Psoas muscle (tissue), 8 donors: ENCODE data around the gene ARFRP1. TPM values are rescaled to one million over a fixed set of nuclear protein-coding genes. Genes with fewer than 3 reads are reported as not detected.

Experiments
- ATAC-seq, 4 donors: fragments of 200-7000 bp; cut with Tn5 transposase; one replicate each; pipeline ENCODE4 v1.9.1; 2020; ENCODE audit warnings: moderate library complexity in 3 of 4, mild to moderate bottlenecking in 2 of 4
- DNase-seq, 2 donors: peaks; one replicate each; pipeline ENCODE4 v3.0.0-alpha.2; 2020
- H3K27ac ChIP-seq: fragments of 200-600 bp; one replicate; pipeline ENCODE4 v1.8.0; 2022
- H3K27me3 ChIP-seq, 3 donors: fragments of 200-600 bp in 1 of 3; one replicate each; pipeline versions ENCODE4 v1.6.1 to v1.8.0; 2013 to 2022; ENCODE audit warnings: low read length in 2 of 3, mild to moderate bottlenecking in 2 of 3, moderate library complexity in 1 of 3; ENCODE audit not compliant: insufficient read depth in 3 of 3
- H3K36me3 ChIP-seq, 2 donors: fragments of 200-600 bp in 1 of 2; one replicate each; pipeline versions ENCODE4 v1.6.1 to v1.8.0; 2013 to 2022; ENCODE audit warnings: low read depth in 1 of 2, mild to moderate bottlenecking in 1 of 2, moderate library complexity in 1 of 2; ENCODE audit not compliant: insufficient read depth in 1 of 2
- H3K4me1 ChIP-seq: fragments of 200-600 bp; one replicate; pipeline ENCODE4 v1.8.0; 2022
- H3K4me3 ChIP-seq: fragments of 200-600 bp; one replicate; pipeline ENCODE4 v1.8.0; 2022; ENCODE audit warnings: mild to moderate bottlenecking
- H3K9me3 ChIP-seq: fragments of 200-600 bp; one replicate; pipeline ENCODE4 v1.8.0; 2022
- CTCF ChIP-seq: fragments of 200-600 bp; IDR thresholded peaks from one replicate; pipeline ENCODE4 v1.8.0; 2022; ENCODE audit warnings: antibody characterized with exemption
- WGBS, 3 donors: extraction: QIAGEN DNeasy Blood & Tissue Kit; methylation state at CpG; one replicate each; pipeline versions ENCODE4 v1.1.6 to v1.1.7; 2013; 5-methylcytosine and 5-hydroxymethylcytosine counted together
- intact Hi-C, 2 donors: fragments of 100-400 bp; cut with DNase I; formaldehyde crosslinking; loops; one replicate each; pipeline versions ENCODE4 v1.11.0 to v1.14.2; 2022
- polyA plus RNA-seq, 3 donors: library from polyadenylated mRNA; stranded (reverse); fragments of 200-250 nt; gene quantifications; one replicate each; pipeline ENCODE4 v1.2.3, GENCODE V29; 2013
- total RNA-seq, 4 donors: library from RNA; stranded (reverse); fragmentation: NEBNext Ultra II Directional in 2 of 4; extraction: Animal tissue kit (Norgen Biotek cat#: 25700) in 2 of 4; gene quantifications; one replicate each; pipeline versions ENCODE4 v1.2.1 to v1.2.4, GENCODE V29; 2021 to 2023
- donor health status: healthy with polysubstance abuse.
- donor health status: DM: no; HTN: no; CAD: no; lungs with moderate emphysema.
- donor health status: Bipolar disorder and iron deficiency.
- donor health status: healthy.
- donor health status: DM: yes; HTN: yes; CAD: no.
- donor health status: DM: no; HTN: no; CAD: no.
- donor health status: DM: no; HTN: no; CAD: no.
- donor health status: DM: yes; HTN: yes; CAD: no.

Gene ARFRP1
- total and polyA plus RNA-seq, 7 donors = 22.9 to 74.0 (median 32.5) TPM

DNA sequence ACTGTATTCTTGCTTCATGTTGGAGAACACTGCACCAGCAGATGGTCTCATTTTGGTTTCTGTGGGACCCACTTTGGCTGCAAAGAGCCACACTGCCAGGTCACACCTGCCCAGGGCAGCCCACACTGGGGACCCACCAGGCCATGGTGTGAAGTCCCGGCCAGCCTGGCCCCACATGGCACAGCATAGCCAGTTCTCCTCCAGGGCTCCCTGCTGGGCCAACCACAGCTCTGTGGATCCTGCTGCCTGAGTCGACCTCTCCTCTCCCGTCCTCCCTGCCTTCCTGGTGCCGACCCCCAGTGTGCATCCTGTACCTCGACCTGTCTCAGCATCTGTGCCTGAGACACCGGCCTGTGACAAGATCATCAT, 3.0 kb downstream of the ARFRP1 start:
- peaks cover 3 to 46% of the 10 kb centered on the region in 2 donors for H3K36me3 ChIP-seq
- intact Hi-C loops = loop anchor here in 1 of 2 donors (5.0 kb wide), 2 partner anchors 33 to 42 kb away; partner anchors contain the start of genes LIME1 and SLC2A4RG
- H3K4me1 ChIP-seq = peaks cover 18% of the 10 kb centered on the region
- H3K9me3 ChIP-seq = no peaks in the 10 kb centered on the region
- ATAC-seq (no peak), DNase-seq (peak in 1 of 2 donors; percentile 49)
- H3K4me3 ChIP-seq = no peak overlapping the region
- H3K27ac ChIP-seq = no peak overlapping the region
- no peak for TF ChIP-seq CTCF
- 75 to 84% (median 78%) methylated on average over 6 of the region's 6 CpGs for WGBS, 3 donors
- H3K27me3 ChIP-seq = no peaks in the 10 kb centered on the region

DNA sequence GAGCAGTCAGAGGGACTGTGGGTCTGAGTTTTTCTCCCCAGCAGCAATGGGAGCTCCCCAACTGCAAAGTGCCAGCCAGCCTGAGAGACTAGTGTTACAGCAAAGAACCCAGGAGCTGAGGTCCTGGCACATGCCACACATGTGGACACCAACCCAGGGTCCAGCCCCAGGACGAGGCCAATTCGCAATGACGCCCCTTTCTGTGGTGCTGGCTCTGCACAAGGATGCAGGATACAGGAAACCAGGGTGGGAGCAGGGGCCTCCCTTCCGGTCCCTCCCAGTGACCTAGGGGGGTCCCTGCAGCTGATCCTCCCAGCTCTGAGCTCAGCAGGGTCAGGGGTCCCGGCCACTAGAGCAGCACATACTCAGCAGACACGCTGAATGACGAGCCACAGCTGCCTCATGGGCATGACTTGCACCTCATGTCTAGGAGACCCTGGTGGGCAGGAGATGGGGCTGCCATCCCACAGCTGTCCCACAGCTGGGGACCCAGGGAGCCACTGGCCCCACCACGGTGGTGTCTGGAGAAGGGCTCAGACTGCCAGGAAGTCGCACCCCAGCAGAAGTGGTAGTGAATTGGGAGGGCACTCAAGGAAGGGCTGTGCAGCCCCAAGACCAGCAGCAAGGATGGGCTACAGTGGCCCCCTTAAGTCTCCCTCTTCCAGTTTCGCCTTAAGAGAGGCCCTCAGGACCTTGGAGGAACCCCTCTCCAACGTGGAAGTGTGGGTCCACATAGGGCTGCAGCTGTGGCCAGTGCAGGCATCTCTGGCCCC, 3.6 kb downstream of the ARFRP1 start:
- Histone ChIP-seq H3K27me3 (no peaks in the 10 kb centered on the region), H3K4me3 (no peak overlapping the region), H3K27ac (no peak overlapping the region), H3K9me3 (no peaks in the 10 kb centered on the region), H3K4me1 (peaks cover 19% of the 10 kb centered on the region), H3K36me3 (peaks cover 3 to 41% of the 10 kb centered on the region in 2 donors)
- 76 to 82% (median 78%) methylated on average over 10 to 11 of the region's 11 CpGs for WGBS, 3 donors
- no peak for ATAC-seq
- TF ChIP-seq CTCF = no peak
- intact Hi-C loops = loop anchor here in 1 of 2 donors (5.0 kb wide), 2 partner anchors 33 to 42 kb away; partner anchors contain the start of genes LIME1 and SLC2A4RG
- DNase-seq = peak in 1 of 2 donors; percentile 42

DNA sequence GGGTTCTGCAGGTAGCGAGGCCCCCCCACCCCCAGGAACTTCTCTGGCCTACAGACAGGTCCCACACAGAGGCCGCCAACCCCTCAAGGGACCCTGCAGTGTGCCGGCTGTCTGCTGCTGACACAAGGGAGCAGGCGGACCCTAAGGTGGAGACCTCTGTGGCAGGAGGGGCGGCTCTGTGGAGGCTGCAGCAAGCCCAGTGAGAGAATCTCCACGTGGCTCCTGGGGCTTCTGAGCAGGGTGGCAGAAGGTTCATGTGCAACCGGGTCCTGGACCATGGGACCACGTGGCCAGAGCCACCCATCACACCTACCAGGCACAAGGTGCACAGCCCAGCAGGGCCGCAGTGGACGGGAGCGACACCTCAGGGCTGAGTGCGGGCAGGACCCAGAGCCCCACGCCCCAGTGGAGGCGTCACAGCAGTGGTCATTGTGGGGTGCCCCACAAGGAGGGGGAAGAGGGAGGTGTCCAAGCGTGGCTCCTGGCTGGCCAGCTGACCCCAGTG, 4.3 kb downstream of the ARFRP1 start:
- no peaks in the 10 kb centered on the region for H3K9me3 ChIP-seq
- intact Hi-C loops = loop anchor here in 1 of 2 donors (5.0 kb wide), 2 partner anchors 34 to 41 kb away; partner anchors contain the start of genes LIME1 and SLC2A4RG
- H3K27ac ChIP-seq = no peak overlapping the region
- peaks cover 3 to 39% of the 10 kb centered on the region in 2 donors for H3K36me3 ChIP-seq
- TF ChIP-seq CTCF = no peak
- no peaks in the 10 kb centered on the region for H3K27me3 ChIP-seq
- no peak overlapping the region for H3K4me3 ChIP-seq
- peaks cover 19% of the 10 kb centered on the region for H3K4me1 ChIP-seq
- DNase-seq (peak in 1 of 2 donors; percentile 55), ATAC-seq (no peak)
- 81 to 88% (median 86%) methylated on average over 15 of the region's 15 CpGs for WGBS, 3 donors

- intact Hi-C loops = loop anchor here in 1 of 2 donors (5.0 kb wide), 2 partner anchors 34 to 41 kb away; partner anchors contain the start of genes LIME1 and SLC2A4RG
- no peaks in the 10 kb centered on the region for H3K27me3 ChIP-seq
- peaks cover 3 to 39% of the 10 kb centered on the region in 2 donors for H3K36me3 ChIP-seq
- TF ChIP-seq CTCF = no peak
- H3K9me3 ChIP-seq = no peaks in the 10 kb centered on the region
- no peak for ATAC-seq
- DNase-seq = peak in 1 of 2 donors; percentile 42
- no peak overlapping the region for H3K4me3 ChIP-seq
- no peak overlapping the region for H3K27ac ChIP-seq
- WGBS, 3 donors = 66 to 80% (median 68%) methylated on average over 13 of the region's 13 CpGs
- peaks cover 21% of the 10 kb centered on the region for H3K4me1 ChIP-seq
Observed at GRCh38 chr20:63702751-63703470, 4.9 kb downstream of the ARFRP1 start.
